HG03280 (cell line): ENCODE data around the gene CAMK2N1.

Source experiments
- ATAC-seq: cut with Tn5 transposase; IDR thresholded peaks from one replicate; pipeline ENCODE4 v1.9.1; 2021; ENCODE audit warnings: mild to moderate bottlenecking, moderate library complexity; ENCODE audit not compliant: unreplicated experiment

The CAMK2N1 gene

GRCh38 chr1:20479840-20480239, 6.2 kb downstream of the CAMK2N1 start:
- ATAC-seq: no peak

DNA sequence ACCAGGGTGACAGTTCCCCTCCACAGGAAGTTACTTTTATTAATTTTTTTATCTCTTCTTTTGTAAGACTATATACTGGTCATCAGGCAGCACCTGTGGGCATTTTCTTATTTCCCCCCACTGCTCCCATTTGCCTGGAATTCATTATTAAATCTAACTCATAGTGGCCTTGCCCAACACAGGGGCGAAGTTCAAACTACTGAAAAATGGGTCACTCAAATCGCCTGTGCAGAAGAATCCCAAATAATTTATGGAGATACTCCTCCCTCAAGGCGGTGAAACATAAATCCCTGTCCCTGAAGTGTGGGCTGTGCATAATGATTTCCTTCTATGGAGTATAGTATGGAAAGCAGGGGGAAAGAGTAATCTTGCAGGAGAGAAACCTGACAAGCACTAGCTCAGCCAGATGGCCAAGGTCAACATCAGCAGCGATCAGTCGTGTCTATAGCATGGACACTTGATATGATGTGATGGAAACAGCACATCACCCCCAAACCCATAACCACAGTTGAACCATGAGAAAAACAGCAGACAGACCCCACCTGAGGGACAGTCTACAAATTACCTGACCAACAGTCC, 7.9 kb downstream of the CAMK2N1 start:
- ATAC-seq: no peak

GRCh38 chr1:20477348-20478056, 8.5 kb downstream of the CAMK2N1 start:
- ATAC-seq: no peak

DNA sequence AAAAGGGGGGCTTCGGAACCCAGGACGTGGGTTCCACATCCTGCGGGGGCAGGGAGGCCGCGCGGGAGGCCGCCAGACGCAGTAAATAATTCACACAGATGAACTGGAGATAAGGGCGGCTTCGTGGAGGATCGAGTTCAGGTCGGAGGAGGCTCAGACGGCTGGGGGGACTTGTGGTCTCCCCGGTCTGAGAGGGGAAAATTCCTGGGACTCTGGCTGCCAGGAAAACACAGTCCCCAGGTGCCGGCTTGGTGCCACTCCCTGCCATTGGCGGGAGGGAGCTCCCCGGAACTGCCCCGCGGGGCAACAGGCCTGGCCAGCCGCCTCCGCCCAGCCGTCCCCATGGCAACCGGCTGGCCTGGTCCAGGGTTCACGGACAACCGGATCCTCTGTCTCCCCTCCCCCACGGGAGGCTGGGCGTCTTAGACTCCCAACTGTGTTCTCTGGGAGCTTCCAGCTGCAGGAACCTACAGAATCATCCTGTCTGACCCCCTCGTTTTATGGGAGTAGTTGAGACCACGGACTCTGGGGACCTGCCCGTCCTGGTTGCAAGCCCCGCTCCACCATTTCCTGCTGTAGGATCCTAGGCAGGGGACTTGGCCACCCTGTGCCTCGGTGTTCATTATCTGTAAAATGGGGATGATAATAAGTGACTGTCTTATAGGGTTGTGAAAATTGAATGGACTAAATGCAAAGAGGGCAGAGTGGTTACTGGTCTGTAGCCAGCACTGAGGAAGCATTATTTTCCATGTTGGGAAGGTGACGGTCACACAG, 9.6 kb downstream of the CAMK2N1 start:
- ATAC-seq: no peak

- no peak for ATAC-seq
Measured at GRCh38 chr1:20474996-20475395, 11.0 kb downstream of the CAMK2N1 start.

DNA sequence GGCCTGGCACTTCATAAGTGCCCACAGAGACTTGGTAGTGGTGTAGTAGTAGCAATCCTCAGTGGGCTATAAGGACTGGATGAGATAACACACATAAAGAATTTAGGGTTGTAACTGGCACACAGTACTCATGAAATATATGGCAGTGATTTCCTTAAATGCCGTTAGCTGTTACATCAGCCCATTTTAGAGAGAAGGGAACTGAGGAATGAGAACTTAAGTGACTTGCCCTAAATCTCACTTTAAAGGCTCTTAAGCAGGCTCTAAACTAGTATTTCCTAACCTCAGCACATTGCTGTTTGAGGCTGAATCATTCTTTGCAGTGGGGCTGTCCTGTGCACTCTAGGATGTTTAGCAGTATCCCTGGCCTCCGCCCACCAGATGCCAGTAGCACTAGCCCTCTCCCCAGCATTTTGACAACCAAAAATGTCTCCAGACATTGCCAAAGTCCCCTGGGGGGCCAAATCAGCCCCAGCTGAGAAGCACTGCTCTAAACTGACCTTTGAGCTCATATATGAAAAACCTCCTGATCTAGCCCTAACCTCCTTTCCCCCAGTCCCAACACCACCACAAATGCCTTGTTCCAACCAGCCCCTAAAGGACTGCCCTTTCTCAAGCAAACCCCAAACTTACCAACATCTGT, 11.6 kb downstream of the CAMK2N1 start:
- no peak for ATAC-seq

DNA sequence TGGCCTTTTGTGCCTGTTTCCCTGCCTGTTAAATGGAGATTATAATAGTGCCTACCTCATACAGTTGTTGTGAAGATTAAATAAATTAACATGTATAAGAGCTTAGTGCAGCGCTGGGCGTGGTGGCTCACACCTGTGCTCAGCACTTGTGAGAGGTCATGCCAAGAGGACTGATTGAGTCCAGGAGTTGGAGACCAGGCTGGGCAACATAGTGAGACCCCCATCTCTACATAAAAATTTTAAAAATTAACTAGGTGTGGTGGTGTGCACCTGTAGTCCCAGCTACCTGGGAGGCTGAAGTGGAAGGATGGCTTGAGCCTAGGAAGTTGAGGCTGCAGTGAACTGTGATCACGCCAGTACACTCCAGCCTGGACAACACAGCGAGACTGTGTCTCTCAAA, 12.1 kb downstream of the CAMK2N1 start:
- no peak for ATAC-seq

- ATAC-seq: no peak
Measured at GRCh38 chr1:20472860-20473711, 12.9 kb downstream of the CAMK2N1 start.

DNA sequence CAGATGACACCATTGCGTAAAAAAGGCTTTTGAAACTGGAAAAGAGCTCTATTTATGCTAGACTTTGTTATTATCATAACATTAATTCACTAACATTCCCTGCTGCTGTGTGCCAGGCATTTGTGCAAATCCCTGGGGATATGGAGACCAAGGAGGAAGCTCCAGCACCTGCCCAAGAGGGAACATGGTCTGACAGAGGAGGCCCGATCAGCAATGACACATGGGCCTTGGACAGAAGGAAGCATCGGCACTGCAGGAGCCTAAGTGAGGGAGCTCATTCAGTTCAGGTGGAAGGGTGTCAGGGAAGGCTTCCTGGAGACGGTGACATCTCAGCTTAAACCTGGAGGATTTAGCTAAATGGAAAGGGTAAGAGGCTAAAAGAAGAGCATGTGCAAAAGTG, 13.9 kb downstream of the CAMK2N1 start:
- ATAC-seq: no peak

DNA sequence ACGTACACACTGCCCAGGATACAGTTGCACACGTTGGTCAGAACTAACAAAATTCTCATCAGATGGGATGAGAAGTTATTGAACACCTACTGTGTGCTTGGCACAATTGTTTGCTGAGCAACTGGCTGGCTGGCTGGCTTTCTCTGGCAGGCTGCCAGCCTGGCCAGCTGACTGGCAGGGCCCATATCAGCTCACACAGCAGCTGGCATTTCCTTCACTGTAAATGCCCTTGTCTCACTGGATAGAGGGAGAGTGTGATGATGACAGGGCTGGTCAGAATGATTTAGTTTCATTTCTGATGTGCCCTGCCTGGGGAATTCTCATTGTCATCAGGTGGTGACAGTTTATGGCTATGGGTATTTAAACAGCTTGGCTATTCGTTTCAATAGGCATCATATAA, 15.8 kb downstream of the CAMK2N1 start:
- ATAC-seq: no peak

DNA sequence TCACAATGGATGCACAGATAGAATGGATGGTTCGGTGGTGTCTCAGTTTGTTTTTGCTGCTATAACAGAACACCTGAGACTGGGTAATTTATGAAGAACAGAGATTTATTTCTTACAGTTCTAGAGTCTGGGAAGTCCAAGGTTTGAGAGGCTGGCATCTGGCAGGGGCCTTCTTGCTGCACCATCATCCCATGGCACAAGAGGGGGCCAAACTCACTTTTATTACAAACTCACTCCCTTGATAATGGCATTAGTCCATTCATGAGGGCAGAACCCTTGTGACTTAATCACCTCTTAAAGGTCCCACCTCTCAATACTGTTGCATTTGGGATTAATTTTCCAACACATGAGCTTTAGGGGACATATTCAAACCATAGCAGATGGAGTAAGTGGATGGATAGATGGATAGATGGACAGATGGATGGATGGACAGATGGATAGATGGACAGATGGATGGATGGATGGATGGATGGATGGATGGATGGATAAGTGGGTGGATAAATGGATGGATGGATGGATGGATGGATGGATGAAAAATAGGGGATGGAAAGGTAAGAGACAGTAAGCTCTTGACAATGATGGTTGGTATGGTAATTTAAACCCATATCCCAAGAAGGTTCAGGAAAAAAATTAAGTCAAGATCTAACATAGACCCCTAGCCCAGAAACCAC, 16.5 kb downstream of the CAMK2N1 start:
- ATAC-seq: no peak

DNA sequence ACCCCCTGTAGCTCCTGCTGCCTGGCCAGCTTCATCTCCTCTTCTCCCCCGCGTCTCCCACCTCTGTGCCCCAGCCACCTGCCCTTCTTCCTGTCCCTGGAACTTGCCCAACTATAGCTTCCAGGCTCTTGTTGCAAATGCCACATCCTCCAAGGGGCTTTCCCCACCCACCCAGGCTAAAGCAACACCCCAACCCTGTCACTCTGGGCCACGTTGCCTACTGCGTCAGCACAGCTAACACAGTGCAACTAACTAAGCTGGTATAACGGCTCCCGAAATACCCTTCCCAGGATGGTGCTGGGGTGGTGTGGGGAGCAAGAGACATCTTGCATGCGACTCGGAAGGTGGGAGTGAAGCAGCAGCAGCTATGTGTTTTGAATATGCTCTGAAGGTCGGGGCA, 19.7 kb downstream of the CAMK2N1 start:
- ATAC-seq: no peak

DNA sequence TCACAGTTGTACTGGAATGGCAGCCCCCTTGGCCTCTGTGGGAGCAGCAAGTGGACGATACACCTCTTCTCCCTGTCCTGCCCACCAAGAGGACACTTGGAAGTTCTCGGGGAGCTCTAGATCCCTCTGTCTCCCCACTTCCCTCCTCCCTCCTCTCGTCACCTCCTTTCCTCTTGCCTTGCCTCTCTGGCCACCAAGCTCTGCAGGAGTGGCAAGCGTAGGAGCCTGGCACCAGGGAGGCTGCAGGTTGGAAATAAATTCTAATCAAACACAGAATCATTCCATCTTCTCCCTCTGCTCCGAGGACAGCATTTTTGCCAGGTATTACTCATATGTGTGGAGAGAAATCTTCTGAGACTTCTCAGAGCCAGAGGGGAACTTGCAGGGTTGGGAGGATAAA, 20.8 kb downstream of the CAMK2N1 start:
- no peak for ATAC-seq

GRCh38 chr1:20463502-20463901, 22.5 kb downstream of the CAMK2N1 start:
- no peak for ATAC-seq

DNA sequence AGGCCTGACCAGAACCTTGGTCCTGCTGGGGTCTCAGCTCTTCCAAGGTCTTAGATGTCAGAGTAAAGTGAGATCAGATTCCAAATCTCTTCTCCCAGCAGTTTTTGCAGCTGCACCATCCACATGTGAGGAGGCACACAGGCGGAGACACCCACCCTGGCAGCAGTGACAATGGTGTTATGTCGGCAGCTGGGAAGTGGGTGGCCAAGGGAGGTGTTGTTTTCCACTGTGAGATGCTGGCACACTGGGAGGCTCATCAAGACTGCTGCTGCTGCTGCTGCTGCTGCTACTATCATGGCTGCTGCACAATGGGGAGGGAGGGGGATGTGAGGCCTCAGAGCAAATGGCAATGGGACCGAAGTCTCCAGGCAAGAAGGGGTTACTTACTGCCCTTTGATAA, 23.6 kb downstream of the CAMK2N1 start:
- no peak for ATAC-seq

DNA sequence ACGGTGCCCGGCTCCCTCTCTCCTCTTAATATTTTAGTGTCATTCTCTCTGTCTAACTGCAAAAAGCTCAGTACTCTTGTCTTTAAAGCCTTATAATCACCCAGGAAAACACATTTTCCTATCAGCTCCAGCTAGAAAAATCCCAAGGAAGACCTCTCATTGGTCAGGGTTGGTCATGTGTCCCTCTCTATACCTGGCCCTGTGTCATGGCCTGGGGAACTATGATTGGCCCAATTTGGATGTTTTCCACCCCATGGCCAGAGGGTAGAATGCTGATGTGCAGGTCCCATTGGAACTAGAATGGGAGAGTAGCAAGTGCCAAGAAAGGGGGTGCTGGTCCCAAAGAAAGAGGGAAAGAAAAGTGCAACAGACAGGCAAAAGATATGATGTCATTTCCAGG, 27.3 kb downstream of the CAMK2N1 start:
- ATAC-seq: no peak

DNA sequence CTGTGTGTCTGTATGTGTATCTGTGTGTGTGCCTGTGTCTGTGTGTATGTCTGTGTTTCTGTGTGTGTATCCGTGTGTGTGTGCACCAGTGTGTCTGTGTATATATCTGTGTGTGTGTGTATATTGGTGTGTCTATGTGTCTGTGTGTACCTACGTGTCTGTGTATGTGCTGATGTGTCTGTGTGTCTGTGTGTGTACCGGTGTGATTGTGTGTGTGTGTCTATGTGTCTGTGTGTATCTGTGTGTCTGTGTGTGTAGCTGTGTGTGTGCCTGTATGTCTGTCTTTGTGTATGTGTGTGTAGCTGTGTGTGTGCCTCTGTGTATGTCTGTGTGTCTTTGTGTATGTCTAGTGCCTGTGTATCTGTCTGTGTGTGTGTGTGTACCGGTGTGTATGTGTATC, 32.0 kb downstream of the CAMK2N1 start:
- ATAC-seq: no peak

GRCh38 chr1:20449735-20450311, 36.2 kb downstream of the CAMK2N1 start:
- ATAC-seq: no peak

DNA sequence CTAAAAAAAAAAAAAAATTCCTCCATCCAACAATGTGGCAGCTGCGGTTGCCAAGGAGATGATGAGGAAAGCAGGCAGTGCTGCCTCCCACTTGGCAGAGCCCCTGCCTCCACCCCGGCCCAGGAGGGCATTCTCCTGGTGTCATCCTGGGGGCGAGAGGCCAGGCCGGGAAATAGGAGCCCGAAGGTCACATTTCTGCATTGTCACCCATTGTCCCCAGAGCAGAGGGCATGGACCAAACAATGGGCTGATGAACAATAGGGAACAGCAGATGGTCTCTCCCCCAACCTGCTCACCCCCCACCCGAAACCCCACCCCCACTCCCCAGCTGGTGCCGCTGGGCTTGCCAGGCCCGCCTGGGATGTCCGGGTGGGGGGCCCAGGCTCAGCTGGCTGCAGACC, 37.3 kb downstream of the CAMK2N1 start:
- ATAC-seq: no peak

DNA sequence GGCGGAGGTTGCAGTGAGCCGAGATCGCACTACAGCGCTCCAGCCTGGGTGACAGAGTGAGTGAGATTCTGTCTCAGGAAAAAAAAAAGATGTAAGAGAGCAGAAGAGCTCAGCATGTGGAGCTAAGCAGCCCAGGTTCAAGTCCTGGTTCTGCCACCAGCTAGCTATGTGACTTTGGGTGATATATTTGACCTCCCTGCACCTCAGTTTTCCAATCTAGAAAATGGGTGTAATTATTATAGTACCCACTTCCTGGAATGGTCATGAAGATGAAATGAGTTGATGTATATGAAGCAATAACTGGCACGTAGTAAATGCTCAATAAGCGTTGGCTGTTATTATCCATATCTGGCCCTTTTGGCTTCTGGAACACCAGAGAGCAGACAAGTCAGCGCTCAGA, 38.2 kb downstream of the CAMK2N1 start:
- ATAC-seq: no peak
